GM12875 (cell line): ENCODE data around the gene WNT1.

Experiments used
- H3K4me3 ChIP-seq: one replicate; pipeline ENCODE4 v1.5.1; 2011; ENCODE audit warnings: low read depth, low read length, control low read depth
- CTCF ChIP-seq: IDR thresholded peaks from 2 replicates; pipeline ENCODE4 v1.5.1; 2011; ENCODE audit warnings: low read depth, mild to moderate bottlenecking, control low read depth, inconsistent platforms, low read length, moderate library complexity, borderline replicate concordance; ENCODE audit not compliant: insufficient read depth

The WNT1 gene

GRCh38 chr12:48969160-48969771 lies 8.9 kb upstream of the WNT1 start:
- TF ChIP-seq CTCF = no peak
- H3K4me3 ChIP-seq = no peak overlapping the region

GRCh38 chr12:48969833-48970701 lies 8.1 kb upstream of the WNT1 start:
- H3K4me3 ChIP-seq = no peak overlapping the region

GRCh38 chr12:48970702-48971334 lies 7.3 kb upstream of the WNT1 start:
- no peak for TF ChIP-seq CTCF

More at GRCh38 chr12:48969833-48970701, 8.1 kb upstream of the WNT1 start:
- 0 out of 2 replicates have a peak, but pooled peaks have one; percentile 15 for TF ChIP-seq CTCF

GRCh38 chr12:48972213-48972951 lies 5.7 kb upstream of the WNT1 start:
- no peak overlapping the region for H3K4me3 ChIP-seq
- TF ChIP-seq CTCF = 0 out of 2 replicates have a peak, but pooled peaks have one; percentile 5

More at GRCh38 chr12:48970702-48971334, 7.3 kb upstream of the WNT1 start:
- H3K4me3 ChIP-seq = no peak overlapping the region

- TF ChIP-seq CTCF = no peak
- no peak overlapping the region for H3K4me3 ChIP-seq
These were observed 5.1 kb upstream of the WNT1 start for GRCh38 chr12:48972952-48973483.

- no peak overlapping the region for H3K4me3 ChIP-seq
- TF ChIP-seq CTCF = no peak
These were observed 4.6 kb upstream of the WNT1 start for GRCh38 chr12:48973531-48973930.
